HL-60 (cell line): Measurements from ENCODE around the gene TAOK2.

Experiments
- SPI1 ChIP-seq: IDR thresholded peaks from 2 replicates; pipeline ENCODE4 v1.6.1; 2012; ENCODE audit warnings: low read depth, mild to moderate bottlenecking, borderline replicate concordance
- TF ChIP-seq, protein P1 (sequence below): IDR thresholded peaks from one replicate; pipeline ENCODE4 v1.5.1; 2011; ENCODE audit warnings: low read length, control low read depth, inconsistent platforms; ENCODE audit not compliant: insufficient read depth
- TF ChIP-seq, protein P2 (sequence below): IDR thresholded peaks from 2 replicates; pipeline ENCODE4 v1.6.1; 2012; ENCODE audit warnings: low read depth; ENCODE audit not compliant: insufficient replicate concordance

DNA sequence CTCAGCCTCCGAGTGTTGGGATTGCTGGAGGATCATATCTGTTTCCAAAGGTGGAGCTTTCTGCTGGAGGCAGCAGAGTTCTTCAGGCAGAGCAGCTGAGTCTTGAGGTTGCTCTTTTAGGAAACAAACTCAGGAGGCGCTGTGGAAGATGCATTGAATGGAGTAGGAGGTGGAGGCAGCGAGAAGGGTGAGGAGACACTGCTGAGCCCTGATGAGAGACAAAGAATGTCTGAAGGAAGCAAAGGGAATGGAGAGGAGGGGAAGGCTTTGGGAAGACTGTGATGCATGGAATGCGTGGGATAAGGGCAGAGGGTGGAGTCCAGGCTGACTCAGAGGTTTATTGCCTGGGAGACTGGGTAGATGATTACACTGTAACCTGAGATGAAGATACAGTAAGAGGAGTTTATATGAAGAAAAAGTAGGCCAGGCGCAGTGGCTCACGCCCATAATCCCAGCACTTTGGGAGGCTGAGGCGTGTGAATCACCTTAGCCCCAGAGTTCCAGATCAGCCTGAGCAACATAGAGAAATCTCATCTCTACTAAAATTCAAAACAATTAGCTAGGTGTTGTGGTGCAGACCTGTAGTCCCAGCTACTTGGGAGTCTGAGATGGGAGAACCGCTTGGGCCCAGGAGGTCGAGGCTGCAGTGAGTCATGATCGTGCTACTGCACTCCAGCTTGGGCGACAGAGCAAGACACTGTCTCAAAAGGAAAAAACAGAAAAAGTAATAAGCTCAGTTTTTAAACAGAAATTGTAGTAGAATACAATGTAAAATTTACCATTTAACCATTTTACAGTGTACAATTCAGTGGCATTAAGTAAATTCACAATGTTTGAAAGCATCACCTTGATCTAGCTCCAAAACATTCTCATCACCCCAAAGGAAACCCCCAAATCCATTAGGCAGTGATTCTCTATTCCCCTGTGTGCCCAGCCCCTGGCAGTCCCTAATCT, 29.5 kb upstream of the TAOK2 start:
- TF ChIP-seq, protein P1, sequence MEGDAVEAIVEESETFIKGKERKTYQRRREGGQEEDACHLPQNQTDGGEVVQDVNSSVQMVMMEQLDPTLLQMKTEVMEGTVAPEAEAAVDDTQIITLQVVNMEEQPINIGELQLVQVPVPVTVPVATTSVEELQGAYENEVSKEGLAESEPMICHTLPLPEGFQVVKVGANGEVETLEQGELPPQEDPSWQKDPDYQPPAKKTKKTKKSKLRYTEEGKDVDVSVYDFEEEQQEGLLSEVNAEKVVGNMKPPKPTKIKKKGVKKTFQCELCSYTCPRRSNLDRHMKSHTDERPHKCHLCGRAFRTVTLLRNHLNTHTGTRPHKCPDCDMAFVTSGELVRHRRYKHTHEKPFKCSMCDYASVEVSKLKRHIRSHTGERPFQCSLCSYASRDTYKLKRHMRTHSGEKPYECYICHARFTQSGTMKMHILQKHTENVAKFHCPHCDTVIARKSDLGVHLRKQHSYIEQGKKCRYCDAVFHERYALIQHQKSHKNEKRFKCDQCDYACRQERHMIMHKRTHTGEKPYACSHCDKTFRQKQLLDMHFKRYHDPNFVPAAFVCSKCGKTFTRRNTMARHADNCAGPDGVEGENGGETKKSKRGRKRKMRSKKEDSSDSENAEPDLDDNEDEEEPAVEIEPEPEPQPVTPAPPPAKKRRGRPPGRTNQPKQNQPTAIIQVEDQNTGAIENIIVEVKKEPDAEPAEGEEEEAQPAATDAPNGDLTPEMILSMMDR = no peak
- no peak for TF ChIP-seq SPI1
- TF ChIP-seq, protein P2, sequence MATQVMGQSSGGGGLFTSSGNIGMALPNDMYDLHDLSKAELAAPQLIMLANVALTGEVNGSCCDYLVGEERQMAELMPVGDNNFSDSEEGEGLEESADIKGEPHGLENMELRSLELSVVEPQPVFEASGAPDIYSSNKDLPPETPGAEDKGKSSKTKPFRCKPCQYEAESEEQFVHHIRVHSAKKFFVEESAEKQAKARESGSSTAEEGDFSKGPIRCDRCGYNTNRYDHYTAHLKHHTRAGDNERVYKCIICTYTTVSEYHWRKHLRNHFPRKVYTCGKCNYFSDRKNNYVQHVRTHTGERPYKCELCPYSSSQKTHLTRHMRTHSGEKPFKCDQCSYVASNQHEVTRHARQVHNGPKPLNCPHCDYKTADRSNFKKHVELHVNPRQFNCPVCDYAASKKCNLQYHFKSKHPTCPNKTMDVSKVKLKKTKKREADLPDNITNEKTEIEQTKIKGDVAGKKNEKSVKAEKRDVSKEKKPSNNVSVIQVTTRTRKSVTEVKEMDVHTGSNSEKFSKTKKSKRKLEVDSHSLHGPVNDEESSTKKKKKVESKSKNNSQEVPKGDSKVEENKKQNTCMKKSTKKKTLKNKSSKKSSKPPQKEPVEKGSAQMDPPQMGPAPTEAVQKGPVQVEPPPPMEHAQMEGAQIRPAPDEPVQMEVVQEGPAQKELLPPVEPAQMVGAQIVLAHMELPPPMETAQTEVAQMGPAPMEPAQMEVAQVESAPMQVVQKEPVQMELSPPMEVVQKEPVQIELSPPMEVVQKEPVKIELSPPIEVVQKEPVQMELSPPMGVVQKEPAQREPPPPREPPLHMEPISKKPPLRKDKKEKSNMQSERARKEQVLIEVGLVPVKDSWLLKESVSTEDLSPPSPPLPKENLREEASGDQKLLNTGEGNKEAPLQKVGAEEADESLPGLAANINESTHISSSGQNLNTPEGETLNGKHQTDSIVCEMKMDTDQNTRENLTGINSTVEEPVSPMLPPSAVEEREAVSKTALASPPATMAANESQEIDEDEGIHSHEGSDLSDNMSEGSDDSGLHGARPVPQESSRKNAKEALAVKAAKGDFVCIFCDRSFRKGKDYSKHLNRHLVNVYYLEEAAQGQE = no peak
